PC-3 (cell line): Measurements from ENCODE around the gene CHMP4B. TPM values are rescaled to one million over a fixed set of nuclear protein-coding genes. Genes with fewer than 3 reads are reported as not detected.
A peak's percentile ranks its signal among the peaks of the same experiment; 100 is the strongest.

ENCODE experiments used
- ATAC-seq: fragments of 200-7000 bp; cut with Tn5 transposase; 2 replicates; pipeline ENCODE4 v1.9.1; 2020; ENCODE audit warnings: mild to moderate bottlenecking, moderate library complexity
- BruUV-seq: library from RNA; stranded (reverse); fragments of 400-500 nt; replicated peaks from 2 replicates; lab custom pipeline; 2021; lab: Mats Ljungman, UMichigan
- CTCF ChIA-PET: fragments of 300-600 bp; sonication (Branson Sonifier 250); formaldehyde crosslinking; loops from one replicate; lab custom pipeline; 2022; ENCODE audit warnings: antibody characterized with exemption; lab: Charles Lee
- POLR2A ChIA-PET: fragments of 300-600 bp; sonication (Branson Sonifier 250); formaldehyde crosslinking; loops from one replicate; lab custom pipeline; 2022; ENCODE audit warnings: antibody characterized with exemption; ENCODE audit not compliant: unreplicated experiment; lab: Charles Lee
- DNase-seq: peaks from one replicate; pipeline ENCODE4 v3.0.0-alpha.2; 2015
- H2AFZ ChIP-seq: fragments of 300-600 bp; sonication (generic); 2 replicates; pipeline ENCODE4 v1.6.0; 2016; ENCODE audit warnings: antibody characterized with exemption, low read length
- H3F3A ChIP-seq: fragments of 300-600 bp; sonication (generic); one replicate; pipeline ENCODE4 v1.6.0; 2017; ENCODE audit warnings: antibody characterized with exemption, low read length, control low read depth, mild to moderate bottlenecking; ENCODE audit not compliant: unreplicated experiment
- H3K27ac ChIP-seq: fragments of 300-600 bp; sonication (generic); 2 replicates; pipeline ENCODE4 v1.5.1; 2016; ENCODE audit warnings: mild to moderate bottlenecking, low read length
- H3K27me3 ChIP-seq: fragments of 300-600 bp; sonication (generic); 2 replicates; pipeline ENCODE4 v1.6.1; 2016; ENCODE audit warnings: low read length, mixed read lengths
- H3K36me3 ChIP-seq: fragments of 300-600 bp; sonication (generic); 2 replicates; pipeline ENCODE4 v1.6.1; 2016; ENCODE audit warnings: low read depth, mixed run types, low read length, mixed read lengths
- H3K4me1 ChIP-seq: fragments of 300-600 bp; sonication (generic); 2 replicates; pipeline ENCODE4 v1.5.1; 2016; ENCODE audit warnings: low read length; ENCODE audit not compliant: insufficient read depth
- H3K4me2 ChIP-seq: fragments of 300-600 bp; sonication (generic); 2 replicates; pipeline ENCODE4 v1.6.0; 2016; ENCODE audit warnings: low read length
- H3K4me3 ChIP-seq: fragments of 300-600 bp; sonication (generic); 2 replicates; pipeline ENCODE4 v1.5.1; 2016; ENCODE audit warnings: mild to moderate bottlenecking, low read length, mixed read lengths
- H3K79me2 ChIP-seq: fragments of 300-600 bp; sonication (generic); 2 replicates; pipeline ENCODE4 v1.6.1; 2017; ENCODE audit warnings: low read length, mixed read lengths
- H3K9ac ChIP-seq: fragments of 300-600 bp; sonication (generic); 2 replicates; pipeline ENCODE4 v1.6.0; 2016; ENCODE audit warnings: mild to moderate bottlenecking, low read length
- H3K9me2 ChIP-seq: fragments of 300-600 bp; sonication (generic); replicated peaks from 2 replicates; pipeline ENCODE4 v1.6.1; 2016; ENCODE audit warnings: mixed run types, low read length, mixed read lengths
- H3K9me3 ChIP-seq: fragments of 300-600 bp; sonication (generic); 2 replicates; pipeline ENCODE4 v1.6.1; 2016; ENCODE audit warnings: low read length, mixed read lengths
- H4K20me1 ChIP-seq: fragments of 300-600 bp; sonication (generic); 2 replicates; pipeline ENCODE4 v1.6.1; 2016; ENCODE audit warnings: low read length, mixed read lengths
- EZH2 ChIP-seq: fragments of 300-600 bp; sonication (generic); IDR thresholded peaks from one replicate; pipeline ENCODE4 v1.6.1; 2017; ENCODE audit warnings: antibody characterized with exemption, mild to moderate bottlenecking, low read length; ENCODE audit not compliant: unreplicated experiment
- EZH2phosphoT487 ChIP-seq: fragments of 300-600 bp; sonication (generic); IDR thresholded peaks from 2 replicates; pipeline ENCODE4 v1.6.1; 2018; ENCODE audit warnings: mild to moderate bottlenecking, antibody characterized with exemption, low read length, borderline replicate concordance
- intact Hi-C: fragments of 100-400 bp; cut with micrococcal nuclease; formaldehyde crosslinking; loops from 2 replicates; pipeline ENCODE4 v1.9.0; 2023
- total RNA-seq: library from RNA; depleted of rRNA; stranded (reverse); fragments of >200 nt; gene quantifications from 2 replicates; pipeline ENCODE4 v1.2.3, GENCODE V29; 2014
- TF ChIP-seq, protein P1 (sequence below): fragments of 300-600 bp; sonication (generic); conservative IDR thresholded peaks from 2 replicates; pipeline ENCODE4 v1.5.1; 2017; ENCODE audit warnings: antibody characterized with exemption, low read depth, mild to moderate bottlenecking, low read length

The CHMP4B gene
- total RNA-seq, 1 experiment from 2014 or later, result 68.8 TPM

DNA sequence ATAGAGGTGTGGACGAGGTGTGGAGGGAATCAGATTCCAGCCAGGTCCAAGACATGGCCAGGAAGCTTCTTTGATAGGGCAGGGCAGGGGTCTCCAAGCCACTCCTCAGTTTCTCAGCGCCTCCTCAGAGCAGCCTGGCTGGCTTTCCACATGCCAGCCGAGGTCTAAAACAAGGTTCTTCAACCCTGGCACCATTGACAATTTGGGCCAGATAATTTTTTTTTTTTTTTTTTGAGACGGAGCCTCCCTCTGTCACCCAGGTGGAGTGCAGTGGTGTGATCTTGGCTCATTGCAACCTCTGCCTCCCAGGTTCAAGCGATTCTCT lies 21.3 kb upstream of the CHMP4B start:
- TF ChIP-seq, protein P1, sequence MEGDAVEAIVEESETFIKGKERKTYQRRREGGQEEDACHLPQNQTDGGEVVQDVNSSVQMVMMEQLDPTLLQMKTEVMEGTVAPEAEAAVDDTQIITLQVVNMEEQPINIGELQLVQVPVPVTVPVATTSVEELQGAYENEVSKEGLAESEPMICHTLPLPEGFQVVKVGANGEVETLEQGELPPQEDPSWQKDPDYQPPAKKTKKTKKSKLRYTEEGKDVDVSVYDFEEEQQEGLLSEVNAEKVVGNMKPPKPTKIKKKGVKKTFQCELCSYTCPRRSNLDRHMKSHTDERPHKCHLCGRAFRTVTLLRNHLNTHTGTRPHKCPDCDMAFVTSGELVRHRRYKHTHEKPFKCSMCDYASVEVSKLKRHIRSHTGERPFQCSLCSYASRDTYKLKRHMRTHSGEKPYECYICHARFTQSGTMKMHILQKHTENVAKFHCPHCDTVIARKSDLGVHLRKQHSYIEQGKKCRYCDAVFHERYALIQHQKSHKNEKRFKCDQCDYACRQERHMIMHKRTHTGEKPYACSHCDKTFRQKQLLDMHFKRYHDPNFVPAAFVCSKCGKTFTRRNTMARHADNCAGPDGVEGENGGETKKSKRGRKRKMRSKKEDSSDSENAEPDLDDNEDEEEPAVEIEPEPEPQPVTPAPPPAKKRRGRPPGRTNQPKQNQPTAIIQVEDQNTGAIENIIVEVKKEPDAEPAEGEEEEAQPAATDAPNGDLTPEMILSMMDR, result no peak
- TF ChIP-seq EZH2phosphoT487 (no peak), EZH2 (no peak)
- BruUV-seq, result no TSS peak
- ATAC-seq (no peak), DNase-seq (no peak)
- no peaks in the 10 kb centered on the region for H3K79me2 ChIP-seq
- peak overlapping the region; percentile 81 for H3K4me2 ChIP-seq
- H3K36me3 ChIP-seq, result no peaks in the 10 kb centered on the region
- no peak overlapping the region for H2AFZ ChIP-seq
- no peak overlapping the region for H3K9ac ChIP-seq
- no peaks in the 10 kb centered on the region for H3K9me2 ChIP-seq
- CTCF ChIA-PET, result interaction anchor here (1.1 kb wide), 1 partner anchor 58 kb away, joined by 4 read pairs; the partner anchor contains the start of gene ZNF341
- intact Hi-C loops, result loop anchor here (1.0 to 10.0 kb wide), 3 partner anchors 21 to 105 kb away; partner anchors contain the start of genes CHMP4B, E2F1 and ZNF341
- POLR2A ChIA-PET, result interaction anchor here (1.3 kb wide), 1 partner anchor 203 kb away, joined by 3 read pairs; no protein-coding TSS in a partner anchor
- peaks cover 41% of the 10 kb centered on the region for H3K4me1 ChIP-seq
- H3F3A ChIP-seq, result no peaks in the 10 kb centered on the region
- H3K9me3 ChIP-seq, result no peaks in the 10 kb centered on the region
- no peak overlapping the region for H3K4me3 ChIP-seq
- H3K27me3 ChIP-seq, result no peaks in the 10 kb centered on the region
- H4K20me1 ChIP-seq, result no peaks in the 10 kb centered on the region
- H3K27ac ChIP-seq, result peak overlapping the region; percentile 90

DNA sequence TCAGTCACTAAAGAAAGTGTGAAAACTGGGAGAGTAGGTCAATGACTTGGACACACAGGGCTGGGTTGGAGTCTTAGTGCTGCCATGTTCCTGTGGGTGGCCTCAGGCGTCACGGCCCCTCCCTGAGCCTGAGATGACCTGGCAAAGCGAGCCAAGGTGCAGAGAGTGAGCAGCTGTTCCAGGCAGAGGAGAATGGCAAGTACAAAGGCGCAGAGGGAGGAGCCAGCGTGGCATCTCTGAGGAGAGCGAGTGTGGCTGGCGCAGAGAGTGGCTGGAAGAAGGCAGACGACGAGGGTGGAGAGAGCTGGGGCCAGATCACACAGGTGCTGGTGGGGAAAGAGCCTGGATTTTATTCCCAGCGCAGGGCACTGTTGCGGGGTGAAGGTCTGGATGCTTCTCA lies 20.6 kb upstream of the CHMP4B start:
- Histone ChIP-seq H2AFZ (no peak overlapping the region), H4K20me1 (no peaks in the 10 kb centered on the region), H3K4me1 (peaks cover 48% of the 10 kb centered on the region), H3K4me2 (peak overlapping the region; percentile 81), H3K9me3 (no peaks in the 10 kb centered on the region), H3K27ac (peak overlapping the region; percentile 90; the same call in 1 of the 2 replicates), H3F3A (no peaks in the 10 kb centered on the region), H3K9me2 (no peaks in the 10 kb centered on the region), H3K27me3 (no peaks in the 10 kb centered on the region), H3K4me3 (no peak overlapping the region), H3K79me2 (no peaks in the 10 kb centered on the region), H3K9ac (no peak overlapping the region), H3K36me3 (no peaks in the 10 kb centered on the region)
- ChIA-PET CTCF (interaction anchor here (0.6 kb wide), 1 partner anchor 57 kb away, joined by 4 read pairs; no protein-coding TSS in a partner anchor), POLR2A (no interaction called here)
- TF ChIP-seq EZH2 (no peak), EZH2phosphoT487 (no peak)
- TF ChIP-seq, protein P1, result no peak
- no TSS peak for BruUV-seq
- DNase-seq, result no peak
- no peak for ATAC-seq
- intact Hi-C loops, result no loop called here

DNA sequence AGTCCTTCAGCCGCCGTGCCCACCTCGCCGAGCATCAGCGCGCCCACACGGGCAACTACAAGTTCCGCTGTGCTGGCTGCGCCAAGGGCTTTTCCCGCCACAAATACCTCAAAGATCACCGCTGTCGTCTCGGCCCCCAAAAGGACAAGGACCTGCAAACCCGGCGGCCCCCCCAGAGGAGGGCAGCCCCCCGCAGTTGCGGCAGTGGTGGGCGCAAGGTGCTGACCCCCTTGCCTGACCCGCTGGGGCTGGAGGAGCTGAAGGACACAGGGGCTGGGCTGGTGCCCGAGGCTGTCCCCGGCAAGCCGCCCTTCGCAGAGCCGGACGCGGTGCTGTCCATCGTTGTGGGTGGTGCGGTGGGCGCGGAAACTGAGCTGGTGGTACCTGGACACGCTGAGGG lies 20.1 kb upstream of the CHMP4B start:
- H3K9ac ChIP-seq, result no peak overlapping the region
- peaks cover 51% of the 10 kb centered on the region for H3K4me1 ChIP-seq
- H2AFZ ChIP-seq, result no peak overlapping the region
- TF ChIP-seq EZH2phosphoT487, result no peak
- TF ChIP-seq, protein P1, result no peak
- no peak for TF ChIP-seq EZH2
- no peaks in the 10 kb centered on the region for H3F3A ChIP-seq
- H3K36me3 ChIP-seq, result no peaks in the 10 kb centered on the region
- no peak overlapping the region for H3K4me2 ChIP-seq
- no peak for DNase-seq
- H3K9me2 ChIP-seq, result no peaks in the 10 kb centered on the region
- no peak for ATAC-seq
- no peaks in the 10 kb centered on the region for H4K20me1 ChIP-seq
- ChIA-PET CTCF (interaction anchor here (0.6 kb wide), 1 partner anchor 56 kb away, joined by 4 read pairs; no protein-coding TSS in a partner anchor), POLR2A (no interaction called here)
- no peak overlapping the region for H3K4me3 ChIP-seq
- intact Hi-C loops, result no loop called here
- H3K9me3 ChIP-seq, result no peaks in the 10 kb centered on the region
- H3K27ac ChIP-seq, result no peak overlapping the region
- H3K79me2 ChIP-seq, result no peaks in the 10 kb centered on the region
- H3K27me3 ChIP-seq, result no peaks in the 10 kb centered on the region
- no TSS peak for BruUV-seq
